Measurements from ENCODE around the gene SUSD4.
"Not testable (repeated sequence)": the region's sequence is repeated elsewhere in the genome, so short reads cannot be mapped to it uniquely, and the experiment has no call there.

SUSD4 gene

GRCh38 chr1:223363856-223364684 lies at the start of gene SUSD4:
TSS of gene SUSD4 (minus strand) at chr1:223364176. CDS start at chr1:223363425, 751 bp downstream.
- DNase-seq (ENCODE audit: low read depth in 3 of 3): peak; percentile 41 to 67 (median 55)

- DNase-seq (ENCODE audit: low read depth in 3 of 3): no peak
Measured at GRCh38 chr1:223413216-223413615, 49.2 kb upstream of the SUSD4 start.

- no peak for DNase-seq (ENCODE audit: low read depth in 3 of 3)
Measured at GRCh38 chr1:223411710-223412109, 47.7 kb upstream of the SUSD4 start.

GRCh38 chr1:223411309-223411708 lies 47.3 kb upstream of the SUSD4 start:
- DNase-seq (ENCODE audit: low read depth in 3 of 3): no peak

GRCh38 chr1:223410036-223410435 lies 46.1 kb upstream of the SUSD4 start:
- DNase-seq (ENCODE audit: low read depth in 3 of 3): no peak

- no peak for DNase-seq (ENCODE audit: low read depth in 3 of 3)
Measured at GRCh38 chr1:223405507-223405906, 41.5 kb upstream of the SUSD4 start.

- DNase-seq (ENCODE audit: low read depth in 3 of 3): no peak
Measured at GRCh38 chr1:223403184-223403815, 39.3 kb upstream of the SUSD4 start.

- no peak for DNase-seq (ENCODE audit: low read depth in 3 of 3)
Measured at GRCh38 chr1:223402790-223403142, 38.8 kb upstream of the SUSD4 start.

- DNase-seq (ENCODE audit: low read depth in 3 of 3): no peak
Measured at GRCh38 chr1:223401873-223402789, 38.2 kb upstream of the SUSD4 start.

- DNase-seq (ENCODE audit: low read depth in 3 of 3): not testable (repeated sequence)
Measured at GRCh38 chr1:223399393-223399792, 35.4 kb upstream of the SUSD4 start.

- DNase-seq (ENCODE audit: low read depth in 3 of 3): no peak
Measured at GRCh38 chr1:223394706-223395105, 30.7 kb upstream of the SUSD4 start.

- no peak for DNase-seq (ENCODE audit: low read depth in 3 of 3)
Measured at GRCh38 chr1:223394242-223394641, 30.3 kb upstream of the SUSD4 start.

- DNase-seq (ENCODE audit: low read depth in 3 of 3): no peak
Measured at GRCh38 chr1:223393275-223394214, 29.6 kb upstream of the SUSD4 start, which contains the start of gene CCDC185. TSS of gene CCDC185 (plus strand) at chr1:223393415. CDS start at chr1:223393476, 61 bp downstream.

- DNase-seq (ENCODE audit: low read depth in 3 of 3): no peak
Measured at GRCh38 chr1:223390618-223391017, 26.6 kb upstream of the SUSD4 start.

- DNase-seq (ENCODE audit: low read depth in 3 of 3): no peak
Measured at GRCh38 chr1:223386013-223386412, 22.0 kb upstream of the SUSD4 start.

- no peak for DNase-seq (ENCODE audit: low read depth in 3 of 3)
Measured at GRCh38 chr1:223378754-223379153, 14.8 kb upstream of the SUSD4 start.

GRCh38 chr1:223374064-223374610 lies 10.2 kb upstream of the SUSD4 start:
- DNase-seq (ENCODE audit: low read depth in 3 of 3): no peak

GRCh38 chr1:223364685-223365382 lies 858 bp upstream of the SUSD4 start:
- peak in 2 of 3 experiments; percentile 2 to 8 for DNase-seq (ENCODE audit: low read depth in 3 of 3)

- peak in 1 of 3 experiments; percentile 11 for DNase-seq (ENCODE audit: low read depth in 3 of 3)
Measured at GRCh38 chr1:223363057-223363855, 720 bp downstream of the SUSD4 start.

Data from stimulated activated CD4-positive, alpha-beta T cell treated with anti-CD3 and anti-CD28 coated beads, TNF-alpha, amount 100 ng/mL, for 4 hours (primary cell).